WI38 (cell line): ENCODE data around the gene MAPKAP1.

Experiments used
- H3K4me3 ChIP-seq: 2 replicates; pipeline ENCODE4 v1.5.1; 2011; ENCODE audit warnings: low read depth, mild to moderate bottlenecking, control low read depth, low read length
- CTCF ChIP-seq: IDR thresholded peaks from 2 replicates; pipeline ENCODE4 v1.5.1; 2012; ENCODE audit warnings: low read depth, mild to moderate bottlenecking, control low read depth, low read length

The MAPKAP1 gene

GRCh38 chr9:125455132-125455531 is 251.9 kb downstream of the MAPKAP1 start:
- no peak overlapping the region for H3K4me3 ChIP-seq
- TF ChIP-seq CTCF, result no peak

- TF ChIP-seq CTCF, result no peak
- no peak overlapping the region for H3K4me3 ChIP-seq
Observed at GRCh38 chr9:125447202-125447802, 259.7 kb downstream of the MAPKAP1 start.

GRCh38 chr9:125446561-125447094 is 260.4 kb downstream of the MAPKAP1 start:
- H3K4me3 ChIP-seq, result no peak overlapping the region

GRCh38 chr9:125444956-125445506 is 262.0 kb downstream of the MAPKAP1 start:
- no peak overlapping the region for H3K4me3 ChIP-seq
- TF ChIP-seq CTCF, result no peak

More at GRCh38 chr9:125446561-125447094, 260.4 kb downstream of the MAPKAP1 start:
- no peak for TF ChIP-seq CTCF

GRCh38 chr9:125444166-125444565 is 262.8 kb downstream of the MAPKAP1 start:
- H3K4me3 ChIP-seq, result no peak overlapping the region
- TF ChIP-seq CTCF, result no peak

- no peak for TF ChIP-seq CTCF
- H3K4me3 ChIP-seq, result no peak overlapping the region
Observed at GRCh38 chr9:125443367-125443766, 263.6 kb downstream of the MAPKAP1 start.

- TF ChIP-seq CTCF, result no peak
Observed at GRCh38 chr9:125442452-125442851, 264.6 kb downstream of the MAPKAP1 start.

More at GRCh38 chr9:125442452-125442851, 264.6 kb downstream of the MAPKAP1 start:
- H3K4me3 ChIP-seq, result no peak overlapping the region
